RWPE1 (cell line): ENCODE results near the gene ANKIB1.
"Not testable (repeated sequence)": the region's sequence is repeated elsewhere in the genome, so short reads cannot be mapped to it uniquely, and the experiment has no call there.

ENCODE experiments used
- CTCF ChIA-PET: fragments of 350-600 bp; sonication (Branson Sonifier 250); formaldehyde crosslinking; extraction: SDS; loops from one replicate; lab custom pipeline; 2021; lab: Yijun Ruan, JAX
- POLR2A ChIA-PET: fragments of 400-600 bp; formaldehyde crosslinking; extraction: SDS; loops from one replicate; lab custom pipeline; 2020; ENCODE audit warnings: antibody characterized with exemption; ENCODE audit not compliant: low non-redundant PET; lab: Yijun Ruan, JAX
- DNase-seq: peaks from one replicate; pipeline ENCODE4 v3.0.0; 2012; ENCODE audit warnings: low spot score
- H3K27ac ChIP-seq: fragments of 450-650 bp; 2 replicates; pipeline ENCODE4 v1.5.1; 2017
- TF ChIP-seq, protein P1 (sequence below): fragments of 450-650 bp; conservative IDR thresholded peaks from 2 replicates; pipeline ENCODE4 v1.5.1; 2017; ENCODE audit warnings: low read depth, mild to moderate bottlenecking

Gene ANKIB1

GRCh38 chr7:92397542-92397941, 151.8 kb downstream of the ANKIB1 start:
- TF ChIP-seq, protein P1, sequence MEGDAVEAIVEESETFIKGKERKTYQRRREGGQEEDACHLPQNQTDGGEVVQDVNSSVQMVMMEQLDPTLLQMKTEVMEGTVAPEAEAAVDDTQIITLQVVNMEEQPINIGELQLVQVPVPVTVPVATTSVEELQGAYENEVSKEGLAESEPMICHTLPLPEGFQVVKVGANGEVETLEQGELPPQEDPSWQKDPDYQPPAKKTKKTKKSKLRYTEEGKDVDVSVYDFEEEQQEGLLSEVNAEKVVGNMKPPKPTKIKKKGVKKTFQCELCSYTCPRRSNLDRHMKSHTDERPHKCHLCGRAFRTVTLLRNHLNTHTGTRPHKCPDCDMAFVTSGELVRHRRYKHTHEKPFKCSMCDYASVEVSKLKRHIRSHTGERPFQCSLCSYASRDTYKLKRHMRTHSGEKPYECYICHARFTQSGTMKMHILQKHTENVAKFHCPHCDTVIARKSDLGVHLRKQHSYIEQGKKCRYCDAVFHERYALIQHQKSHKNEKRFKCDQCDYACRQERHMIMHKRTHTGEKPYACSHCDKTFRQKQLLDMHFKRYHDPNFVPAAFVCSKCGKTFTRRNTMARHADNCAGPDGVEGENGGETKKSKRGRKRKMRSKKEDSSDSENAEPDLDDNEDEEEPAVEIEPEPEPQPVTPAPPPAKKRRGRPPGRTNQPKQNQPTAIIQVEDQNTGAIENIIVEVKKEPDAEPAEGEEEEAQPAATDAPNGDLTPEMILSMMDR, result no peak
- H3K27ac ChIP-seq, result no peak overlapping the region
- DNase-seq, result no peak
- POLR2A ChIA-PET, result no interaction called here
- CTCF ChIA-PET, result no interaction called here

DNA sequence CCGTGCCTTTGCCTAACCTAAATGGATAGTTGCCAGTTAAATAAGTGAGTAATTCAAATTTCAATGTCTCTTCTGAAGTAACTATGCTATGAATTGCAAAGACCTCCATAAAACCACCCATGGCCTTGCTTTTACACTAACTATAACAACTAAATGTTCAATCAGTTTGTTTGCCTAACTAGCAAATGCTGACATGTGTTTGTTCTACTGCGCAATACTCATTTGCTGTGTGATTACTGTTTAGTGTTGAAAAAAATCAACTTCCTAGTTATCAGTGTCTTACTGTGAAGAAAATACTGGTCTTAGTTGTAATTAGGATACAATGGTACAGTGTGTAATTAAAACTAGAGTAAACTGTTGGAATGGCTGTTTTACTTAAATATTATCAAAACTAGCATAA, 154.2 kb downstream of the ANKIB1 start:
- H3K27ac ChIP-seq, result no peak overlapping the region
- POLR2A ChIA-PET, result no interaction called here
- no peak for DNase-seq
- CTCF ChIA-PET, result no interaction called here
- TF ChIP-seq, protein P1, result no peak

DNA sequence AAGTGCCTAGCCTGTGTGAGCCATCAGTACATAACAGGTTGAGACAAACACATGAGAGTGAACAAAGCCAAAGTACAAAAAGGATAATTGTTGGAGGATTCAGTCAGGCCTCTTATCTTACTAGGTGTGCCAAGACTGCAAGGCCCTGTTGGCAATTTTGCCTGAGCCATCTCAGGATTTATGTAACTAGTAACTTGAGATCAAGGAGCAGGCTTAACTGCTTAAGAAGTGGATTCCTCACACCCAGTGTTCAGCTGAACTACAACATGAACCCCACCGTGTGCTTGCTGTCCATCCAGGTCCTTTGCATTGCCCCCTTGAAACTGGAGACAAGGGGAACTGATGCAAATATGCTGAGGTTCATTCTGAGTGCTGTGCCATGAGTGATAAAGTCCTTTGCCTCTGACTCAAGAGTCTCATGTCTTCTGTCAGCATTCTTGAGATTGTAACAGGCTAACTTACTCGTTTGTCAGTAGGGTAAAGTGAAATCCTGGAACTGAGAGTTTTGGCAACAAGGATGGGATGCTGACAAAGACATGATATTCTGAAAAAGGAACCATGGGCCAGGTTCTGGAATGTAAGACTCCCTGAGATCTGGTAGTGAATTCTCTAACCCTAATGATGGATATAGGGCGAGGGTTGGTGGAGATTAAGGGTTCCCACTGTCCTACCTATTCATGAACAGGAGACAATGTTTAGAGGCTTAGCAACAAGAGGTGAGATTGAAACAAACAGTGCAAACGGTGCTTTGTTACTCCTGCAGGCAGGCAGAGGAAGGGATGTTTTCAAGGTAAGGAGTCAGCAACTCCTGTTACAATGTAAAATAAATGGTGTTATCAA, 157.4 kb downstream of the ANKIB1 start:
- ChIA-PET CTCF (interaction anchor here (0.6 kb wide), 1 partner anchor 286 kb away, joined by 3 read pairs; no protein-coding TSS in a partner anchor), POLR2A (no interaction called here)
- TF ChIP-seq, protein P1, result no peak
- DNase-seq, result no peak
- H3K27ac ChIP-seq, result no peak overlapping the region

- POLR2A ChIA-PET, result no interaction called here
These were observed 157.9 kb downstream of the ANKIB1 start for GRCh38 chr7:92403760-92404074.

GRCh38 chr7:92404170-92404614, 158.4 kb downstream of the ANKIB1 start:
- DNase-seq, result no peak
- H3K27ac ChIP-seq, result no peak overlapping the region
- CTCF ChIA-PET, result no interaction called here
- POLR2A ChIA-PET, result no interaction called here
- TF ChIP-seq, protein P1, result no peak

More at GRCh38 chr7:92403760-92404074, 157.9 kb downstream of the ANKIB1 start:
- CTCF ChIA-PET, result interaction anchor here (0.6 kb wide), 1 partner anchor 287 kb away, joined by 3 read pairs; no protein-coding TSS in a partner anchor
- no peak for DNase-seq
- TF ChIP-seq, protein P1, result no peak
- no peak overlapping the region for H3K27ac ChIP-seq

GRCh38 chr7:92409357-92409756, 163.6 kb downstream of the ANKIB1 start:
- POLR2A ChIA-PET, result no interaction called here
- CTCF ChIA-PET, result no interaction called here
- no peak for DNase-seq
- H3K27ac ChIP-seq, result no peak overlapping the region
- TF ChIP-seq, protein P1, result no peak

GRCh38 chr7:92410162-92410561, 164.4 kb downstream of the ANKIB1 start:
- DNase-seq, H3K27ac ChIP-seq, CTCF ChIA-PET, POLR2A ChIA-PET: not testable (repeated sequence)
